Activated CD4-positive, alpha-beta T cell treated with anti-CD3 and anti-CD28 coated beads, Interleukin-2, amount 50 U/mL, for 1 hour (primary cell): ENCODE data around the gene SART3.
A peak's percentile ranks its signal among the peaks of the same experiment; 100 is the strongest.
"Not testable (repeated sequence)": the region's sequence is repeated elsewhere in the genome, so short reads cannot be mapped to it uniquely, and the experiment has no call there.

Experiments
- DNase-seq: peaks from one replicate; pipeline ENCODE4 v3.0.0-alpha.2; 2020

The SART3 gene

GRCh38 chr12:108519558-108519957 lies 41.4 kb downstream of the SART3 start:
- no peak for DNase-seq

- no peak for DNase-seq
These were observed 42.1 kb downstream of the SART3 start for GRCh38 chr12:108518716-108519496.

- no peak for DNase-seq
These were observed 42.8 kb downstream of the SART3 start for GRCh38 chr12:108518101-108518715.

GRCh38 chr12:108517288-108518100 lies 43.5 kb downstream of the SART3 start:
- DNase-seq: no peak

GRCh38 chr12:108516511-108517275 lies 44.3 kb downstream of the SART3 start:
- no peak for DNase-seq

GRCh38 chr12:108515916-108516315 lies 45.1 kb downstream of the SART3 start:
- DNase-seq: no peak

- peak; percentile 99 for DNase-seq
These were observed 45.8 kb downstream of the SART3 start, which contains the start of gene FICD for GRCh38 chr12:108514973-108515814. Gene FICD (plus strand): TSS chr12:108515277. CDS start chr12:108516973, 1,696 bp downstream.

- no peak for DNase-seq
These were observed 46.5 kb downstream of the SART3 start for GRCh38 chr12:108514468-108514972.

GRCh38 chr12:108511633-108512540 lies 49.1 kb downstream of the SART3 start:
- peak; percentile 77 for DNase-seq

GRCh38 chr12:108510836-108511235 lies 50.1 kb downstream of the SART3 start:
- DNase-seq: no peak

- DNase-seq: no peak
These were observed 51.2 kb downstream of the SART3 start for GRCh38 chr12:108509806-108510205.

- no peak for DNase-seq
These were observed 52.9 kb downstream of the SART3 start for GRCh38 chr12:108507971-108508642.

- DNase-seq: no peak
These were observed 55.8 kb downstream of the SART3 start for GRCh38 chr12:108505129-108505528.

- DNase-seq: no peak
These were observed 58.1 kb downstream of the SART3 start for GRCh38 chr12:108502922-108503321.

GRCh38 chr12:108498136-108498535 lies 62.8 kb downstream of the SART3 start:
- DNase-seq: no peak

GRCh38 chr12:108495823-108496579 lies 65.0 kb downstream of the SART3 start:
- no peak for DNase-seq

- DNase-seq: no peak
These were observed 65.9 kb downstream of the SART3 start for GRCh38 chr12:108495054-108495453.

- no peak for DNase-seq
These were observed 69.7 kb downstream of the SART3 start for GRCh38 chr12:108491256-108491655.

- DNase-seq: not testable (repeated sequence)
These were observed 73.9 kb downstream of the SART3 start for GRCh38 chr12:108487029-108487428.
